GM12865 (cell line): ENCODE measurements around the gene ST6GALNAC4.

Experiments used
- DNase-seq: peaks from one replicate; pipeline ENCODE4 v3.0.0; 2010; ENCODE audit warnings: low read depth
- H3K4me3 ChIP-seq: 2 replicates; pipeline ENCODE4 v1.5.1; 2011; ENCODE audit warnings: mild to moderate bottlenecking, low read depth, low read length, control low read depth
- CTCF ChIP-seq: IDR thresholded peaks from 2 replicates; pipeline ENCODE4 v1.5.1; 2011; ENCODE audit warnings: low read length, control low read depth, low read depth, inconsistent platforms; ENCODE audit not compliant: insufficient read depth; ENCODE audit errors: missing control alignments

The ST6GALNAC4 gene

DNA sequence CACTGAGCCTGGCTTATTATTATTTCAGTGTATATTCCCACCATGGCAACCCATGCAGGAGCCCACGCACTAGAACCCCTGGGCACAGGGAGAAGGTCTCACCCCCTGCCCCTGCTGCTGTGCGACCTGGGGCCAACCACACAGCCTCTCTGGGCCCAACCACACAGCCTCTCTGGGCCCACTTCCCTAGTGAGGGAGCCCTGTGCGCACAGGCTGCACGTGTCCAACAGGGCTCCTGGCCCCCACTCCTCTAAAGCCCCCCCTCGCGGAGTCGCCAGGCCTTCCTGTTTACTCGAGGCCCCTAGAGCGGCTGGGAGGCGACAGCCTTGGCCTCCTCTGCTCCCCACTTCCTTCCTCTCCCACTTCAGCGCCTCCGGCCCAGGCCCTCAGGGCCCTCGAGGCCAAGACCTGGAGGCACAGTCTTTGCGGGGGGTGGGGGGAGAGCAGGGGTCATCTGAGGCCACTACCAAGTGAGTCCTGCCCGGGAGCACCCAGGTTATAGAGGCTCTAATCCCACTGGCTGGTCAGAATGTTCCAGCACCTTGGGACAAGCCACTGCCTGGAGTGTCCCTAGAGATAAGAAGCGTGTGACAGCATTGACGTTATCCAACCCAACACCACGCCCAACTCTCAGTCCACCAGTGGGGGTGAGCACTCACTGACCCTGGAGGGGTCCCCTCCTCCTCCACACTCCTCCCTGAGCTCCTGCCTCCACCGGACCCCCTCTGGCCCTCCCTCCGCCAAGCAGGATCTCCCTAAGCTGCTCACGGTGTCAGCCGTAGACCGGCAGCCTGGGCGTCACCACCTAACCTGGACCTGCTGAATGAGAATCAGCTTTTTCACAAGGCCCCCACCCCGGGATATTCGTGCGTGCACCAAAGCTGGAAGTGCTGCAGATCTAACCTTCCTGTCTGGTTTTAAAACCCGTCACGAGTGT, 54.5 kb downstream of the ST6GALNAC4 start:
- peak; percentile 60 for DNase-seq
- no peak for TF ChIP-seq CTCF
- no peak overlapping the region for H3K4me3 ChIP-seq

- TF ChIP-seq CTCF = no peak
- DNase-seq = no peak
- H3K4me3 ChIP-seq = no peak overlapping the region
Observed at GRCh38 chr9:127860779-127861178, 56.1 kb downstream of the ST6GALNAC4 start.

DNA sequence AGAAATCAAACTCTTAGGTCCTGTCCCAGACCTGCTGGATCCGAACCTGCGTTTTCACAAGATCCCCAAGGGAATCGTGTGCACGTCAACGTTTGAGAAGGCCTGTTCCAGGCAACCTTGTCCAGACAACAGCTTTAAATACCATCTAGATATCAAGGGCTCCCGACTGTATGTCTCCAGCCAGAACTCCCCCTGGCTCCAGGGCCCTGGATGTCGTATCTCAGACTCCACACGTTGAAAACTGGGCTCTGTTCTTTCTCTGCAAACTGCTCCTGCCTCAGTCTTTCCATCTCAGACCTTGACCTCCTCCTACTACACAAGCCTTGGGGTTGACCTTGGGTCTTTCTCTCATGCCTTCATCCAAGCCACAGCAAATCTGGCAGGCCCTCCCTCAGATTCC, 56.6 kb downstream of the ST6GALNAC4 start:
- H3K4me3 ChIP-seq = no peak overlapping the region
- TF ChIP-seq CTCF = no peak
- DNase-seq = no peak

- no peak overlapping the region for H3K4me3 ChIP-seq
- TF ChIP-seq CTCF = no peak
- DNase-seq = no peak
Observed at GRCh38 chr9:127858041-127858512, 58.8 kb downstream of the ST6GALNAC4 start.
